SKM-1 (cell line): ENCODE results near the gene PEDS1.
"Not testable (repeated sequence)": the region's sequence is repeated elsewhere in the genome, so short reads cannot be mapped to it uniquely, and the experiment has no call there.

Source experiments
- DNase-seq: peaks from one replicate; lab custom pipeline; 2025; ENCODE audit not compliant: unreplicated experiment; lab: John Stamatoyannopoulos, UW

Gene PEDS1

GRCh38 chr20:50153500-50154377 is at the start of gene PEDS1:
TSS of gene PEDS1 (minus strand) at chr20:50153723. CDS start at chr20:50153637, 86 bp downstream.
- peak; percentile 67 for DNase-seq

- no peak for DNase-seq
Measured at GRCh38 chr20:50202677-50203076, 49.2 kb upstream of the PEDS1 start.

- DNase-seq, result not testable (repeated sequence)
Measured at GRCh38 chr20:50201710-50202109, 48.2 kb upstream of the PEDS1 start.

GRCh38 chr20:50200482-50201104 is 47.1 kb upstream of the PEDS1 start:
- no peak for DNase-seq

- DNase-seq, result no peak
Measured at GRCh38 chr20:50199703-50200102, 46.2 kb upstream of the PEDS1 start.

- no peak for DNase-seq
Measured at GRCh38 chr20:50198716-50199115, 45.2 kb upstream of the PEDS1 start.

- DNase-seq, result no peak
Measured at GRCh38 chr20:50198180-50198666, 44.7 kb upstream of the PEDS1 start.

- no peak for DNase-seq
Measured at GRCh38 chr20:50197463-50198179, 44.1 kb upstream of the PEDS1 start.

GRCh38 chr20:50196896-50197295 is 43.4 kb upstream of the PEDS1 start:
- no peak for DNase-seq

GRCh38 chr20:50196248-50196647 is 42.7 kb upstream of the PEDS1 start:
- DNase-seq, result no peak

- DNase-seq, result no peak
Measured at GRCh38 chr20:50195524-50196120, 42.1 kb upstream of the PEDS1 start.

GRCh38 chr20:50194831-50195523 is 41.5 kb upstream of the PEDS1 start:
- DNase-seq, result no peak

GRCh38 chr20:50194422-50194830 is 40.9 kb upstream of the PEDS1 start:
- no peak for DNase-seq

GRCh38 chr20:50193836-50194421 is 40.4 kb upstream of the PEDS1 start:
- no peak for DNase-seq

- no peak for DNase-seq
Measured at GRCh38 chr20:50193199-50193835, 39.8 kb upstream of the PEDS1 start.

GRCh38 chr20:50192364-50193198 is 39.1 kb upstream of the PEDS1 start:
- peak; percentile 66 for DNase-seq

- no peak for DNase-seq
Measured at GRCh38 chr20:50191544-50192363, 38.2 kb upstream of the PEDS1 start.

- DNase-seq, result no peak
Measured at GRCh38 chr20:50191065-50191543, 37.6 kb upstream of the PEDS1 start.
